Breast epithelium (tissue), 3 donors: ENCODE data around the gene MCTP2.

Experiments used
- CTCF ChIP-seq, 3 donors: fragments of 450-650 bp; IDR thresholded peaks; one replicate each; pipeline ENCODE4 v1.5.1; 2016 to 2017; ENCODE audit warnings: antibody characterized with exemption in 3 of 3, mild to moderate bottlenecking in 3 of 3, moderate library complexity in 3 of 3
- POLR2A ChIP-seq: fragments of 450-650 bp; IDR thresholded peaks from one replicate; pipeline ENCODE4 v1.6.1; 2016; ENCODE audit warnings: antibody characterized with exemption, mild to moderate bottlenecking, moderate library complexity
- POLR2AphosphoS5 ChIP-seq, 3 donors: sonication (generic); formaldehyde crosslinking; IDR thresholded peaks; one replicate each; pipeline ENCODE4 v1.6.1; 2017; ENCODE audit warnings: antibody characterized with exemption in 3 of 3

- TF ChIP-seq POLR2AphosphoS5 (IDR thresholded peaks at IDR 0.05) (no peak), CTCF (IDR thresholded peaks at IDR 0.05) (no peak), POLR2A (no peak)
Observed at GRCh38 chr15:94494732-94495131, 263.4 kb downstream of the MCTP2 start.
